Liver (tissue), 3 donors: ENCODE measurements around the gene SLC18A2.

Source experiments
- CTCF ChIP-seq: fragments of 150-350 bp; IDR thresholded peaks from 2 replicates; pipeline ENCODE4 v1.5.1; 2017; ENCODE audit warnings: improper control_type of control experiment, low read depth, low read length; ENCODE audit not compliant: missing input control
- HNF4A ChIP-seq, 2 donors: conservative IDR thresholded peaks; 2 replicates each; pipeline ENCODE4 v1.6.1; 2016; ENCODE audit warnings: antibody characterized with exemption in 2 of 2, mild to moderate bottlenecking in 2 of 2
- donor health status: healthy.
- donor health status: healthy.

- TF ChIP-seq HNF4A (conservative IDR thresholded peaks at IDR 0.05) (no peak), CTCF (no peak)
Measured at GRCh38 chr10:117217196-117217761, 23.6 kb upstream of the SLC18A2 start.
